HepG2 (cell line): ENCODE data around the gene SLC25A46. TPM values are rescaled to one million over a fixed set of nuclear protein-coding genes. Genes with fewer than 3 reads are reported as not detected.

Source experiments
- ATAC-seq: fragments of 200-7000 bp; cut with Tn5 transposase; 3 replicates; pipeline ENCODE4 v1.9.1; 2020; ENCODE audit warnings: mild to moderate bottlenecking, moderate library complexity
- BruUV-seq: library from RNA; stranded (reverse); fragments of 400-500 nt; replicated peaks from 2 replicates; lab custom pipeline; 2021; lab: Mats Ljungman, UMichigan
- CTCF ChIA-PET: fragments of 300-600 bp; formaldehyde crosslinking; extraction: SDS; loops from one replicate; lab custom pipeline; 2021; ENCODE audit warnings: low total read pairs, inconsistent platforms, low intra/inter-chr PET ratio; lab: Yijun Ruan, JAX
- POLR2A ChIA-PET: fragments of 350-600 bp; sonication (Branson Sonifier 250); formaldehyde crosslinking; loops from one replicate; lab custom pipeline; 2020; ENCODE audit warnings: antibody characterized with exemption, inconsistent platforms; lab: Yijun Ruan, JAX
- DNase-seq: peaks from one replicate; pipeline ENCODE4 v3.0.0-alpha.2; 2015; ENCODE audit warnings: low spot score
- FAIRE-seq: peaks from 3 replicates; lab custom pipeline; 2011; peaks lifted over from hg19 to GRCh38; lab: Jason Lieb, UNC
- H2AFZ ChIP-seq: one replicate; pipeline ENCODE4 v1.6.1; 2011; ENCODE audit warnings: low read length, inconsistent platforms
- H3K27ac ChIP-seq: fragments of 300-600 bp; 3 replicates; pipeline ENCODE4 v1.8.0; 2011; ENCODE audit warnings: mixed run types, mild to moderate bottlenecking, mixed read lengths, low read length, inconsistent platforms; ENCODE audit not compliant: insufficient read depth; ENCODE audit errors: extremely low read length
- H3K27me3 ChIP-seq, 2 experiments: fragments of 200-600 bp in 1 of 2; 2 replicates in 1 of 2; 3 replicates in 1 of 2; pipeline versions ENCODE4 v1.6.0 to v1.8.0; 2011; ENCODE audit warnings: low read length in 2 of 2, mild to moderate bottlenecking in 2 of 2, moderate library complexity in 2 of 2, inconsistent platforms in 1 of 2; ENCODE audit not compliant: insufficient read depth in 2 of 2, control insufficient read depth in 1 of 2
- H3K36me3 ChIP-seq, 2 experiments: fragments of 200-600 bp in 1 of 2; replicated peaks in 1 of 2; 2 replicates in 1 of 2; 3 replicates in 1 of 2; pipeline versions ENCODE4 v1.5.1 to v1.8.0; 2011; ENCODE audit warnings: low read length in 2 of 2, inconsistent platforms in 1 of 2; ENCODE audit not compliant: insufficient read depth in 2 of 2, control insufficient read depth in 1 of 2
- H3K4me1 ChIP-seq: 2 replicates; pipeline ENCODE4 v1.5.1; 2012; ENCODE audit warnings: low read length, inconsistent platforms; ENCODE audit not compliant: insufficient read depth
- H3K4me2 ChIP-seq: 2 replicates; pipeline ENCODE4 v1.6.0; 2011; ENCODE audit warnings: low read depth, low read length, inconsistent platforms
- H3K4me3 ChIP-seq, 3 experiments: fragments of 200-600 bp in 1 of 3; sonication (generic), shearing (Covaris generic) in 1 of 3; replicated peaks in 1 of 3; 2 replicates each; pipeline ENCODE4 v1.5.1; 2011 to 2016; ENCODE audit warnings: low read length in 3 of 3, inconsistent platforms in 2 of 3, low read depth in 2 of 3, mild to moderate bottlenecking in 2 of 3, control low read depth in 1 of 3, mixed read lengths in 1 of 3; ENCODE audit not compliant: insufficient read depth in 1 of 3
- H3K79me2 ChIP-seq: one replicate; pipeline ENCODE4 v1.6.1; 2011; ENCODE audit warnings: low read length, inconsistent platforms; ENCODE audit not compliant: insufficient read depth
- H3K9ac ChIP-seq: 2 replicates; pipeline ENCODE4 v1.6.0; 2011; ENCODE audit warnings: mild to moderate bottlenecking, low read depth, low read length, inconsistent platforms; ENCODE audit not compliant: insufficient read depth
- H3K9me3 ChIP-seq: 2 replicates; pipeline ENCODE4 v1.5.1; 2012; ENCODE audit warnings: mild to moderate bottlenecking, low read length
- H4K20me1 ChIP-seq: 2 replicates; pipeline ENCODE4 v1.6.0; 2011; ENCODE audit warnings: inconsistent platforms, mild to moderate bottlenecking, low read length, moderate library complexity; ENCODE audit not compliant: insufficient read depth
- ARID2 ChIP-seq: sonication (generic); formaldehyde crosslinking; IDR thresholded peaks from 2 replicates; pipeline ENCODE4 v1.8.1; 2022; ENCODE audit warnings: mild to moderate bottlenecking, missing genetic modification reagents, borderline replicate concordance
- CBX2 ChIP-seq, 2 experiments: fragments of 200-600 bp in 1 of 2; sonication (generic); formaldehyde crosslinking in 1 of 2; IDR thresholded peaks; 2 replicates each; pipeline versions ENCODE4 v1.7.0 to v1.8.1; 2018 to 2022; ENCODE audit warnings: low read depth in 2 of 2, low read length in 1 of 2, mild to moderate bottlenecking in 1 of 2, missing genetic modification reagents in 1 of 2
- CCAR2 ChIP-seq: fragments of 200-400 bp; formaldehyde crosslinking; optimal IDR thresholded peaks from 2 replicates; pipeline ENCODE3; 2018; ENCODE audit warnings: low read depth, mild to moderate bottlenecking, low read length, moderate library complexity
- FOXJ3 ChIP-seq: sonication (generic); formaldehyde crosslinking; IDR thresholded peaks from 2 replicates; pipeline ENCODE4 v1.4.0; 2020; ENCODE audit warnings: missing genetic modification reagents, mild to moderate bottlenecking, borderline replicate concordance
- FOXO4 ChIP-seq: sonication (generic); formaldehyde crosslinking; conservative IDR thresholded peaks from 2 replicates; pipeline ENCODE4 v1.8.1; 2023; ENCODE audit warnings: missing genetic modification reagents
- PLSCR1 ChIP-seq: sonication (generic); formaldehyde crosslinking; IDR thresholded peaks from 2 replicates; pipeline ENCODE4 v1.5.0; 2020; ENCODE audit warnings: missing genetic modification reagents, mild to moderate bottlenecking, borderline replicate concordance
- SOX5 ChIP-seq: IDR thresholded peaks from 2 replicates; pipeline ENCODE4 v1.6.1; 2016; ENCODE audit warnings: borderline replicate concordance
- TAF1 ChIP-seq: sonication (generic); formaldehyde crosslinking; IDR thresholded peaks from 2 replicates; pipeline ENCODE4 v1.4.0; 2020; ENCODE audit warnings: missing genetic modification reagents
- ZNF557 ChIP-seq: sonication (generic); formaldehyde crosslinking; IDR thresholded peaks from 2 replicates; pipeline ENCODE4 v1.4.0; 2020; ENCODE audit warnings: missing genetic modification reagents
- ZNF576 ChIP-seq: sonication (generic); formaldehyde crosslinking; IDR thresholded peaks from 2 replicates; pipeline ENCODE4 v1.4.0; 2020; ENCODE audit warnings: mild to moderate bottlenecking, missing genetic modification reagents
- ZNF687 ChIP-seq: sonication (generic); formaldehyde crosslinking; IDR thresholded peaks from 2 replicates; pipeline ENCODE4 v1.5.1; 2020; ENCODE audit warnings: mild to moderate bottlenecking, missing genetic modification reagents, moderate library complexity
- WGBS: methylation state at CpG from one replicate; pipeline ENCODE4 v1.1.6; 2017; ENCODE audit warnings: low lambda C conversion rate; 5-methylcytosine and 5-hydroxymethylcytosine counted together
- in situ Hi-C: cut with HindIII; loops from 2 replicates; pipeline ENCODE4 v1.10.0; 2017; ENCODE audit warnings: low pct_unique_long_range_greater_than_20kb; ENCODE audit not compliant: extremely low pct_ligation_motif_present
- intact Hi-C: fragments of 100-400 bp; cut with micrococcal nuclease; formaldehyde crosslinking; loops from one replicate; pipeline ENCODE4 v1.10.0; 2022; ENCODE audit not compliant: unreplicated experiment
- polyA plus RNA-seq, 8 experiments: library from polyadenylated mRNA; depleted of rRNA in 3 of 8; stranded (reverse) in 7 of 8; unstranded in 1 of 8; fragments of >200 nt; fragmentation: Illumina TruSeq in 4 of 8; extraction: Trizol in 4 of 8; gene quantifications; 2 replicates each; pipeline versions ENCODE4 v1.2.1 to v1.2.3, GENCODE V29; 2011 to 2016; ENCODE audit warnings: low read depth in 4 of 8, missing spikeins in 1 of 8, mixed read lengths in 1 of 8; ENCODE audit not compliant: insufficient read depth in 1 of 8
- total RNA-seq, 5 experiments: library from RNA; depleted of rRNA; stranded (reverse); fragments of >200 nt; fragmentation: Illumina TruSeq; extraction: Trizol; gene quantifications; 2 replicates each; pipeline ENCODE4 v1.2.3, GENCODE V29; 2016; ENCODE audit warnings: low read depth in 1 of 5

The SLC25A46 gene
- total and polyA plus RNA-seq, 2 of the 13 experiments (the other 11 are each of a cell fraction or from before 2014, with no cell fraction given) = 14.2 to 34.6 TPM

GRCh38 chr5:110769000-110769681 is 30.3 kb downstream of the SLC25A46 start:
- H2AFZ ChIP-seq = no peak overlapping the region
- TF ChIP-seq ZNF687 (CRISPR knock-in tag) = no peak
- no peak for TF ChIP-seq ZNF557 (CRISPR knock-in tag)
- TF ChIP-seq, all 625 proteins: peak for 0
- WGBS = 24% methylated on average over 5 of the region's 5 CpGs
- POLR2A ChIA-PET = no interaction called here
- Histone ChIP-seq H3K79me2 (no peaks in the 10 kb centered on the region), H3K9me3 (no peaks in the 10 kb centered on the region), H4K20me1 (no peaks in the 10 kb centered on the region), H3K27ac (no peak overlapping the region), H3K36me3 (no peaks in the 10 kb centered on the region), H3K9ac (no peak overlapping the region), H3K27me3 (no peaks in the 10 kb centered on the region), H3K4me2 (no peak overlapping the region), H3K4me3 (no peak overlapping the region), H3K4me1 (no peaks in the 10 kb centered on the region)
- ATAC-seq (no peak), DNase-seq (no peak), FAIRE-seq (no peak)
- in situ Hi-C loops (no loop called here), intact Hi-C loops (no loop called here)
- CTCF ChIA-PET = no interaction called here
- BruUV-seq = no TSS peak

GRCh38 chr5:110770286-110770685 is 31.5 kb downstream of the SLC25A46 start:
- ChIA-PET POLR2A (no interaction called here), CTCF (no interaction called here)
- H3K4me3 ChIP-seq = no peak overlapping the region
- intact Hi-C loops (no loop called here), in situ Hi-C loops (no loop called here)
- no peak overlapping the region for H3K4me2 ChIP-seq
- H3K36me3 ChIP-seq = no peaks in the 10 kb centered on the region
- no peaks in the 10 kb centered on the region for H3K9me3 ChIP-seq
- FAIRE-seq (no peak), ATAC-seq (no peak), DNase-seq (no peak)
- H3K27ac ChIP-seq = no peak overlapping the region
- H3K4me1 ChIP-seq = no peaks in the 10 kb centered on the region
- H3K27me3 ChIP-seq = no peaks in the 10 kb centered on the region
- no peak for TF ChIP-seq FOXJ3 (CRISPR knock-in tag)
- TF ChIP-seq SOX5 (CRISPR knock-in tag) = no peak
- no peak for TF ChIP-seq PLSCR1
- TF ChIP-seq ARID2 (CRISPR knock-in tag) = no peak
- TF ChIP-seq FOXO4 (CRISPR knock-in tag) = no peak
- no peak for TF ChIP-seq CBX2 (IDR thresholded peaks at IDR 0.05; ENCODE audit: low read depth, low read length)
- TF ChIP-seq CBX2 (CRISPR knock-in tag; IDR thresholded peaks at IDR 0.05; ENCODE audit: low read depth) = no peak
- no peak for TF ChIP-seq TAF1 (CRISPR knock-in tag)
- no peak for TF ChIP-seq CCAR2
- no peak for TF ChIP-seq ZNF576 (CRISPR knock-in tag)
- H3K79me2 ChIP-seq = no peaks in the 10 kb centered on the region
- H3K9ac ChIP-seq = no peak overlapping the region
- no peak overlapping the region for H2AFZ ChIP-seq
- no peaks in the 10 kb centered on the region for H4K20me1 ChIP-seq
- BruUV-seq = no TSS peak
